A549 treated with DMSO at 1 μM for 4 hours (cell line): Measurements from ENCODE around the gene MVK. TPM values are rescaled to one million over a fixed set of nuclear protein-coding genes. Genes with fewer than 3 reads are reported as not detected.

Experiments
- total RNA-seq: library from RNA; stranded (reverse); fragments of 200-300 nt; extraction: Qiagen RNA extraction; gene quantifications from 5 replicates; pipeline ENCODE4 v1.2.3, GENCODE V29; 2022; ENCODE audit warnings: low read depth

Gene MVK
- total RNA-seq: 5.6 to 8.9 TPM (median 8.5 TPM) in 5 replicates

GRCh38 chr12:109573029-109573913 is at the start of gene MVK, which contains the start of gene MMAB:
TSS of gene MVK (plus strand) at chr12:109573794. CDS start at chr12:109574823, 1,029 bp downstream.
TSS of gene MMAB (minus strand) at chr12:109573504. CDS start at chr12:109573480, 24 bp downstream.

Other genes starting within 250 kb of the MVK start
- not detected in 5 replicates for gene MYO1H, start 225.9 kb upstream of the MVK start, total RNA-seq
- 38.7 to 55.9 TPM (median 42.7 TPM) in 5 replicates for gene KCTD10, start 96.5 kb upstream of the MVK start, total RNA-seq
- 10.5 to 15.9 TPM (median 15.3 TPM) in 5 replicates for gene UBE3B, start 96.2 kb upstream of the MVK start, total RNA-seq
- 26.4 to 32.5 TPM (median 27.9 TPM) in 5 replicates for gene MMAB, start 290 bp upstream of the MVK start, total RNA-seq
- 3.9 to 7.6 TPM (median 6.5 TPM) in 5 replicates for gene FAM222A, start 140.0 kb downstream of the MVK start, total RNA-seq